OCI-LY7 (cell line): ENCODE data around the gene RNF123. TPM values are rescaled to one million over a fixed set of nuclear protein-coding genes. Genes with fewer than 3 reads are reported as not detected.

Source experiments
- BruUV-seq: library from RNA; stranded (reverse); fragments of 400-500 nt; replicated peaks from 2 replicates; lab custom pipeline; 2021; lab: Mats Ljungman, UMichigan
- CTCF ChIA-PET: fragments of 300-600 bp; sonication (Branson Sonifier 250); formaldehyde crosslinking; loops from one replicate; lab custom pipeline; 2022; ENCODE audit warnings: antibody characterized with exemption; ENCODE audit not compliant: unreplicated experiment; lab: Charles Lee
- POLR2A ChIA-PET: fragments of 300-600 bp; sonication (Branson Sonifier 250); formaldehyde crosslinking; loops from one replicate; lab custom pipeline; 2022; ENCODE audit warnings: antibody characterized with exemption; lab: Charles Lee
- DNase-seq: peaks from one replicate; pipeline ENCODE4 v3.0.0-alpha.2; 2015; ENCODE audit warnings: low spot score
- H2AFZ ChIP-seq: fragments of 200-600 bp; sonication (generic), shearing (Covaris generic); 2 replicates; pipeline ENCODE4 v1.6.1; 2014; ENCODE audit warnings: mild to moderate bottlenecking, antibody characterized with exemption, low read length, moderate library complexity
- H3K27ac ChIP-seq: fragments of 200-600 bp; sonication (generic); 2 replicates; pipeline ENCODE4 v1.5.1; 2014; ENCODE audit warnings: mixed run types, low read depth, mild to moderate bottlenecking, moderate library complexity, low read length, inconsistent platforms; ENCODE audit not compliant: poor library complexity, severe bottlenecking
- H3K36me3 ChIP-seq: fragments of 200-600 bp; sonication (generic); 2 replicates; pipeline ENCODE4 v1.6.1; 2014; ENCODE audit warnings: mild to moderate bottlenecking, antibody characterized with exemption, low read length, moderate library complexity, mixed read lengths; ENCODE audit not compliant: insufficient read depth
- H3K4me1 ChIP-seq: fragments of 200-600 bp; sonication (generic); 2 replicates; pipeline ENCODE4 v1.5.1; 2014; ENCODE audit warnings: mild to moderate bottlenecking, low read length; ENCODE audit not compliant: insufficient read depth, poor library complexity, severe bottlenecking
- H3K4me2 ChIP-seq: fragments of 200-600 bp; sonication (generic); 2 replicates; pipeline ENCODE4 v1.6.1; 2014; ENCODE audit warnings: mild to moderate bottlenecking, low read length
- H3K4me3 ChIP-seq: fragments of 200-600 bp; sonication (generic); 2 replicates; pipeline ENCODE4 v1.5.1; 2014; ENCODE audit warnings: mild to moderate bottlenecking, low read depth, low read length; ENCODE audit not compliant: poor library complexity, severe bottlenecking
- H3K79me2 ChIP-seq: fragments of 200-600 bp; sonication (generic); 2 replicates; pipeline ENCODE4 v1.6.1; 2016; ENCODE audit warnings: low read depth, mild to moderate bottlenecking, low read length, moderate library complexity, mixed read lengths; ENCODE audit not compliant: insufficient read depth
- H3K9me2 ChIP-seq: fragments of 200-600 bp; sonication (generic); 2 replicates; pipeline ENCODE4 v1.6.1; 2016; ENCODE audit warnings: mild to moderate bottlenecking, low read length, mixed read lengths; ENCODE audit not compliant: insufficient read depth
- H3K9me3 ChIP-seq: fragments of 200-600 bp; sonication (generic); 2 replicates; pipeline ENCODE4 v1.6.1; 2014; ENCODE audit warnings: mild to moderate bottlenecking, mixed run types, low read length, mixed read lengths
- H4K20me1 ChIP-seq: fragments of 200-600 bp; sonication (generic); 2 replicates; pipeline ENCODE4 v1.6.1; 2014; ENCODE audit warnings: mild to moderate bottlenecking, antibody characterized with exemption, low read length, moderate library complexity, mixed read lengths; ENCODE audit not compliant: insufficient read depth
- EZH2phosphoT487 ChIP-seq: fragments of 200-600 bp; sonication (generic); IDR thresholded peaks from 2 replicates; pipeline ENCODE4 v1.6.1; 2018; ENCODE audit warnings: low read depth, borderline replicate concordance, mild to moderate bottlenecking, mixed run types, antibody characterized with exemption, low read length, moderate library complexity, mixed read lengths
- intact Hi-C: fragments of 100-400 bp; cut with micrococcal nuclease; formaldehyde crosslinking; loops from one replicate; pipeline ENCODE4 v1.10.0; 2022; ENCODE audit not compliant: unreplicated experiment
- total RNA-seq, 2 experiments: library from RNA; depleted of rRNA in 1 of 2; stranded (reverse); fragments of >200 nt in 1 of 2; shearing (Covaris generic) in 1 of 2; gene quantifications; 2 replicates each; pipeline ENCODE4 v1.2.3, GENCODE V29; 2014 to 2022
- TF ChIP-seq, protein P1 (sequence below): fragments of 200-600 bp; sonication (generic); conservative IDR thresholded peaks from 2 replicates; pipeline ENCODE4 v1.5.1; 2014; ENCODE audit warnings: mild to moderate bottlenecking, antibody characterized with exemption, low read length, moderate library complexity, mixed read lengths

The RNF123 gene
- total RNA-seq, 2 experiments from 2014 or later: 20.8 to 48.4 TPM

DNA sequence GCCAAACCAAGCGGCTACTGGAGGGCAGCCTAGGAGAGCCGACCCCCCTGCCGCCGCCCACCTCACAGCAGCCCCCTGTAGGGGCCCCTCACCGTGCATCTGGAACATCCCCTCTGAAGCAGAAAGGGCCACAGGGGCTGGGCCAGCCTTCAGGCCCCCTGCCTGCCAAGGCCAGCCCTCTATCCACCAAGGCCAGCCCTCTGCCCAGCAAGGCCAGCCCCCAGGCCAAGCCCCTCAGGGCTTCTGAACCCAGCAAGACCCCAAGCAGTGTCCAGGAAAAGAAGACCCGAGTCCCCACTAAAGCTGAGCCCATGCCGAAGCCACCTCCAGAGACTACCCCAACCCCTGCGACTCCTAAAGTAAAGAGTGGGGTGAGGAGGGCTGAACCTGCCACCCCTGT lies 38.7 kb upstream of the RNF123 start:
- POLR2A ChIA-PET: no interaction called here
- TF ChIP-seq, protein P1, sequence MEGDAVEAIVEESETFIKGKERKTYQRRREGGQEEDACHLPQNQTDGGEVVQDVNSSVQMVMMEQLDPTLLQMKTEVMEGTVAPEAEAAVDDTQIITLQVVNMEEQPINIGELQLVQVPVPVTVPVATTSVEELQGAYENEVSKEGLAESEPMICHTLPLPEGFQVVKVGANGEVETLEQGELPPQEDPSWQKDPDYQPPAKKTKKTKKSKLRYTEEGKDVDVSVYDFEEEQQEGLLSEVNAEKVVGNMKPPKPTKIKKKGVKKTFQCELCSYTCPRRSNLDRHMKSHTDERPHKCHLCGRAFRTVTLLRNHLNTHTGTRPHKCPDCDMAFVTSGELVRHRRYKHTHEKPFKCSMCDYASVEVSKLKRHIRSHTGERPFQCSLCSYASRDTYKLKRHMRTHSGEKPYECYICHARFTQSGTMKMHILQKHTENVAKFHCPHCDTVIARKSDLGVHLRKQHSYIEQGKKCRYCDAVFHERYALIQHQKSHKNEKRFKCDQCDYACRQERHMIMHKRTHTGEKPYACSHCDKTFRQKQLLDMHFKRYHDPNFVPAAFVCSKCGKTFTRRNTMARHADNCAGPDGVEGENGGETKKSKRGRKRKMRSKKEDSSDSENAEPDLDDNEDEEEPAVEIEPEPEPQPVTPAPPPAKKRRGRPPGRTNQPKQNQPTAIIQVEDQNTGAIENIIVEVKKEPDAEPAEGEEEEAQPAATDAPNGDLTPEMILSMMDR: no peak
- TF ChIP-seq EZH2phosphoT487: no peak
- no peaks in the 10 kb centered on the region for H3K79me2 ChIP-seq
- no peaks in the 10 kb centered on the region for H3K36me3 ChIP-seq
- H2AFZ ChIP-seq: no peak overlapping the region
- CTCF ChIA-PET: no interaction called here
- no peak for DNase-seq
- H3K9me2 ChIP-seq: no peaks in the 10 kb centered on the region
- intact Hi-C loops: no loop called here
- no peaks in the 10 kb centered on the region for H3K4me1 ChIP-seq
- H3K27ac ChIP-seq: no peak overlapping the region
- no peaks in the 10 kb centered on the region for H4K20me1 ChIP-seq
- BruUV-seq: no TSS peak
- H3K4me2 ChIP-seq: no peak overlapping the region
- H3K4me3 ChIP-seq: no peak overlapping the region
- H3K9me3 ChIP-seq: no peaks in the 10 kb centered on the region

DNA sequence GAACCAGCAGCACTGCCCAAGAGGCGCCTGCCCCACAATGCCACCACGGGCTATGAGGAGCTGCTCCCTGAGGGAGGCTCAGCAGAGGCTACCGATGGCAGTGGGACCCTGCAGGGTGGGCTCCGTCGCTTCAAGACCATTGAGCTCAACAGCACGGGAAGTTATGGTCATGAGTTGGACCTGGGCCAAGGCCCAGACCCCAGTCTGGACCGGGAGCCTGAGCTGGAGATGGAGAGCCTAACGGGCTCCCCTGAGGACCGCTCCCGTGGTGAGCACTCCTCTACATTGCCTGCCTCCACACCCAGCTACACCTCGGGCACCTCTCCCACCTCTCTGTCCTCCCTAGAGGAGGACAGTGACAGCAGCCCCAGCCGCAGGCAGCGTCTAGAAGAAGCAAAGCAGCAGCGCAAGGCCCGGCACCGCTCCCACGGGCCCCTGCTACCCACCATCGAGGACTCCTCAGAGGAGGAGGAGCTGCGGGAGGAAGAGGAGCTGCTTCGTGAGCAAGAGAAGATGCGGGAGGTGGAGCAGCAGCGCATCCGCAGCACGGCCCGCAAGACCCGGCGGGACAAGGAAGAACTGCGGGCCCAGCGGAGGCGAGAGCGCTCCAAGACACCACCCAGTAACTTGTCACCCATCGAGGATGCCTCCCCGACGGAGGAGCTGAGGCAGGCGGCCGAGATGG lies 37.0 kb upstream of the RNF123 start:
- Histone ChIP-seq H3K4me3 (no peak overlapping the region), H3K79me2 (no peaks in the 10 kb centered on the region), H2AFZ (no peak overlapping the region), H3K4me2 (no peak overlapping the region), H3K9me2 (no peaks in the 10 kb centered on the region), H4K20me1 (no peaks in the 10 kb centered on the region), H3K4me1 (no peaks in the 10 kb centered on the region), H3K36me3 (no peaks in the 10 kb centered on the region), H3K27ac (no peak overlapping the region), H3K9me3 (no peaks in the 10 kb centered on the region)
- CTCF ChIA-PET: no interaction called here
- BruUV-seq: no TSS peak
- POLR2A ChIA-PET: interaction anchor here (0.5 kb wide), 1 partner anchor 215 kb away, joined by 3 read pairs; no protein-coding TSS in a partner anchor
- TF ChIP-seq EZH2phosphoT487: no peak
- TF ChIP-seq, protein P1: no peak
- intact Hi-C loops: no loop called here
- DNase-seq: no peak

DNA sequence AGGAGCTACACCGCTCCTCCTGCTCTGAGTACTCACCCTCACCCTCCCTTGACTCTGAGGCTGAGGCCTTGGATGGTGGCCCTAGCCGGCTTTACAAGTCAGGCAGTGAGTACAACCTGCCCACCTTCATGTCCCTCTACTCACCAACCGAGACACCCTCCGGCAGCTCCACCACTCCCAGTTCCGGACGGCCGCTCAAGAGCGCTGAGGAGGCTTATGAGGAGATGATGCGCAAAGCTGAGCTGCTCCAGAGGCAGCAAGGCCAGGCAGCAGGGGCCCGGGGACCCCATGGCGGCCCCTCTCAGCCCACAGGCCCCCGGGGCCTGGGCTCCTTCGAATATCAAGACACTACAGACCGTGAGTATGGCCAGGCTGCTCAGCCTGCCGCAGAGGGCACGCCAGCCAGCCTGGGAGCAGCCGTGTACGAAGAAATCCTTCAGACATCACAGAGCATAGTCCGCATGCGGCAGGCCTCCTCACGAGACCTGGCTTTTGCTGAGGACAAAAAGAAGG lies 36.4 kb upstream of the RNF123 start:
- Histone ChIP-seq H3K4me1 (no peaks in the 10 kb centered on the region), H2AFZ (no peak overlapping the region), H3K4me2 (no peak overlapping the region), H3K27ac (no peak overlapping the region), H4K20me1 (no peaks in the 10 kb centered on the region), H3K79me2 (no peaks in the 10 kb centered on the region), H3K4me3 (no peak overlapping the region), H3K36me3 (no peaks in the 10 kb centered on the region), H3K9me2 (no peaks in the 10 kb centered on the region), H3K9me3 (no peaks in the 10 kb centered on the region)
- intact Hi-C loops: no loop called here
- no peak for DNase-seq
- ChIA-PET CTCF (no interaction called here), POLR2A (interaction anchor here (0.5 kb wide), 1 partner anchor 216 kb away, joined by 3 read pairs; no protein-coding TSS in a partner anchor)
- no peak for TF ChIP-seq EZH2phosphoT487
- TF ChIP-seq, protein P1: no peak
- BruUV-seq: no TSS peak
